Activated T-cell treated with anti-CD3 and anti-CD28 coated beads, Interleukin-2, amount 50 U/mL, for 1 hour (primary cell): ENCODE measurements around the gene HRH4.

Experiments
- DNase-seq: peaks from one replicate; pipeline ENCODE4 v3.0.0-alpha.2; 2020

Gene HRH4

DNA sequence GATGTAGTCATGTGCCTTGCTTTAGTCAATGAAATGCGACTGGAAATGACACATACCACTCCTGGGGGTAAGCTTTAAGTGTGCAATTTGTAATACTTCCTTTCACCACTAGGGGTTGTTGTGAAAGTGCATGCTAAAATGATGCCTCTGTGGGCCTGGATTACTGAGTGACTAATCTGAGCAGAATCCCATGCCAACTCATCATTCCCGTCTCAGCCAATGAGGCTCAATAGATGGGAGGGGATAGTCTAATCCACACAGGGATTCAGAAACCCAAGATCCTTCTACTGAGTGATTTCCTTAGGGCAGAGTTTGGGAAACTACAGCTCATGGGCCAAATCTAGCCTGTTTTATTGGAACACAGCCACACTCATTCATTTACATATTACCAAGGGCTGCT lies 54.0 kb downstream of the HRH4 start:
- DNase-seq = no peak

DNA sequence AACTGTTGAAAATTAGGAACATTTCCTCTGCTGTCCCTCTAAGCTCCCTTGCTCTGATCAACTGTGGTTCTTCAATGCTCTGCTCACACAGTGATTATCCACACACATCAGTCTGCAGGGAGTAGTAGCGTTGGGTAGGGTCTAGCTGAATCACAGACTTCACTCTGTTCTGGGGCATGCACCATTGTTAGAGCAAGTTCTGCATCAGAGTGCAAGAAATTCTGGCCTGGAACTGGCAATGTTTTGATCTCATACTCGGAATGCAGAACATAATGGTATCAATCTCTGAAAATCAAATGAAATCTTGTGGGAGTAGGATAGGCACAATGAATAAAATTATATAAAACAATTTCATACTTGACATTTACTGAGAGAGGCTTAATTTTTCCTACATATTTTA lies 55.3 kb downstream of the HRH4 start:
- no peak for DNase-seq

DNA sequence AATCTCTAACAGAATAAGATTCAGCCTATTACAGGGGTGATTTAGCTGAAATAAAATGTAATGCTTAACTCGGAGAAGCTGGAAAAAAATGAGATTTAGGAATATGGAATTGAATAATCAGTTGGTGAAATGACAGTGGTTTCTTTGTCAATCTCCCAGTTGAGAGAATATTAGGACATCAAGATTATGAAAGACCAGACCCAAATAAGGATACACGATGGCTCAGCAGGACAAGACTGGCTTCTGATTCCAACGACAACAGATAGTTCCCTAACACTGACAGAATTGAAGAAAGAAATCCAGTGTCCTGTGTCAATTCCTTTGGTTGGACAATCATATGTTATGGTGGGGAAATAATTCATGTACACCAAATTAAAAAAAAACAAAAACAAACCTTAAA lies 55.8 kb downstream of the HRH4 start:
- no peak for DNase-seq

DNA sequence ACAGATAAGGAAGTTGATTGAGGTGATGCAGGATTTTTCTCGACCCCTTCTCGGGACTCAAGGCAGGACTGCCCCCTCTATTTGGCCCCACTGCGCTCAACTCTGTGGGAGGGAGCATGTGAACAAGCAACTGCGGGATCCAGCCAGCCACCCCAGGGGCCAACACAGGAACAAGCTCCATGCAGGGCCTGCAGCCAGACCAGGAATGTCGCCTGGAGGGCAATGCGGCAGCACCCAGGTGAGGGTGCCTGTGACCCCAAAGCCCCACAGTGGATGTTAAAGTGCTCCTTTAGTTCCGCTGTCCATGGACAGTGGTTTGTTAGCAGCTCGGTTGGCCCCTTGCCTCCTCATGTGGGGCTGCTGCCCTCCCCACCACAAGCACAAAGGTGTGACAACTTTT lies 57.1 kb downstream of the HRH4 start:
- DNase-seq = no peak

DNA sequence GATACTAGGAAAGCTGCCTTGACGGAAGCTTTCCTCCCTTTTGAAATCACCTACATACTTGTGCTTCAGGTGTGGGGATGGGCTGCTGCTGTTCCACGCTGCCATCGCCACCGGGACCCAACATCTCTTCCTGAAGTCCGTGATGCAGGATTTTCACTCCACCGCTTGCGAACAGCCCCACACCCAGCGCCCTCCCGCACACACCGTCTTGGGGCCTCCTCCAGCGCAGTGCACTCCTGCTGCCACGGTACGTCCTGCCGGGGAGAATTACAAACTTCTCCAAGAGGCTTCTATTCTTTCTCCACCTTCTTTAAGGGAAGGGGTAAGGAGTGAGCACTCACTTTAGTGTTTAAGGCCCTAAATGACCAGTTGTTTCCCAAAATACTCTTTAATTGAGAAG lies 58.2 kb downstream of the HRH4 start:
- DNase-seq = no peak
